HG03175 (cell line): ENCODE results near the gene MMP24.
"Not testable (repeated sequence)": the region's sequence is repeated elsewhere in the genome, so short reads cannot be mapped to it uniquely, and the experiment has no call there.

ENCODE experiments used
- ATAC-seq: cut with Tn5 transposase; IDR thresholded peaks from one replicate; pipeline ENCODE4 v1.9.1; 2021; ENCODE audit warnings: mild to moderate bottlenecking, moderate library complexity; ENCODE audit not compliant: unreplicated experiment

Gene MMP24

GRCh38 chr20:35226126-35226883, at the start of gene MMP24:
MMP24 (plus strand) TSS chr20:35226690; CDS start chr20:35226739, 49 bp downstream.
- ATAC-seq = no peak

- ATAC-seq = no peak
Measured at GRCh38 chr20:35179292-35180212, 46.9 kb upstream of the MMP24 start.

GRCh38 chr20:35180266-35180665, 46.2 kb upstream of the MMP24 start:
- no peak for ATAC-seq

GRCh38 chr20:35181731-35182130, 44.8 kb upstream of the MMP24 start:
- no peak for ATAC-seq

- ATAC-seq = not testable (repeated sequence)
Measured at GRCh38 chr20:35186691-35187289, 39.7 kb upstream of the MMP24 start.

- no peak for ATAC-seq
Measured at GRCh38 chr20:35187584-35188190, 38.8 kb upstream of the MMP24 start.

GRCh38 chr20:35189223-35189622, 37.3 kb upstream of the MMP24 start:
- not testable (repeated sequence) for ATAC-seq

- ATAC-seq = no peak
Measured at GRCh38 chr20:35190556-35190955, 35.9 kb upstream of the MMP24 start.

GRCh38 chr20:35191419-35192117, 34.9 kb upstream of the MMP24 start:
- ATAC-seq = no peak

- ATAC-seq = no peak
Measured at GRCh38 chr20:35192118-35192872, 34.2 kb upstream of the MMP24 start.

- not testable (repeated sequence) for ATAC-seq
Measured at GRCh38 chr20:35193031-35193791, 33.3 kb upstream of the MMP24 start.

- no peak for ATAC-seq
Measured at GRCh38 chr20:35196313-35196712, 30.2 kb upstream of the MMP24 start.

GRCh38 chr20:35199740-35200139, 26.8 kb upstream of the MMP24 start:
- no peak for ATAC-seq

GRCh38 chr20:35200267-35200666, 26.2 kb upstream of the MMP24 start:
- no peak for ATAC-seq

- ATAC-seq = not testable (repeated sequence)
Measured at GRCh38 chr20:35201467-35201866, 25.0 kb upstream of the MMP24 start.

GRCh38 chr20:35206802-35207201, 19.7 kb upstream of the MMP24 start:
- no peak for ATAC-seq

- ATAC-seq = no peak
Measured at GRCh38 chr20:35207950-35208611, 18.4 kb upstream of the MMP24 start.
